ENCODE results near the gene COBLL1.

Gene COBLL1

GRCh38 chr2:164667566-164667965 is 174.1 kb downstream of the COBLL1 start:
- in situ Hi-C loops (cut with MboI; ENCODE audit: low pct_unique_long_range_greater_than_20kb, low sequenced_read_pairs): no loop called here
- no peak for DNase-seq

GRCh38 chr2:164664070-164664469 is 177.6 kb downstream of the COBLL1 start:
- no peak for DNase-seq
- in situ Hi-C loops (cut with MboI; ENCODE audit: low pct_unique_long_range_greater_than_20kb, low sequenced_read_pairs): no loop called here

DNA sequence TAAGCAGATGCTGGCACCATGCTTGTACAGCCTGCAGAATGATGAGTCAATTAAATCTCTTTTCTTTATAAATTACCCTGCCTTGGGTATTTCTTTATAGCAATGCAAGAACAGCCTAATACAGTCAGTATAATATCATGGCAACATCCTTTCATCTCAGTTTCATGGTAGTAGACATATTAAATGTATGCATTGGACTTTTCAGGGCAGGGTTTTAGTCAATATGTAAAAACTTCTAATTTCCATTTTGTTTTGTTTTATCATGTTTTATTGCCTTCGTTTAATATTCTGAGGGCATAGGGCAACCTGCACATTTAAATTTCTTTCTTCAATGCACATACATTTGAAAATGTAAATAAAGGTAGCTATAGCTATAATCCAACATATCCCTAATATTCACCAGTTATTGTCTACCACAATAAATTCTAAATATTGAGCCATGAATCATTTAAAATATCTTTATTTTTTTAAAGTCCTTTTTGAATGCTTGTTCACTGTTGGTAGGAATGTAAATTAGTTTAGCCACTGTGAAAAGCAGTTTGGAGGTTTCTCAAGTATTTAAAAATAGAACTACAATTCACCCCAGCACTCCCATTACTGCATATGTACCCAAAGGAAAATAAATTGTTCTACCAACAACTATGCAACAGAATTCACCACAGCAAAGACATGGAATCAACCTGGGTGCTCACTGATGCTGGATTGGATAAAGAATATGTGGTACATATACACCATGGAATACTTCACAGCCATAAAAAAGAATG is 178.6 kb downstream of the COBLL1 start:
- DNase-seq: no peak
- in situ Hi-C loops (cut with MboI; ENCODE audit: low pct_unique_long_range_greater_than_20kb, low sequenced_read_pairs): no loop called here

- in situ Hi-C loops (cut with MboI; ENCODE audit: low pct_unique_long_range_greater_than_20kb, low sequenced_read_pairs): no loop called here
These were observed 179.6 kb downstream of the COBLL1 start for GRCh38 chr2:164662066-164662465.

DNA sequence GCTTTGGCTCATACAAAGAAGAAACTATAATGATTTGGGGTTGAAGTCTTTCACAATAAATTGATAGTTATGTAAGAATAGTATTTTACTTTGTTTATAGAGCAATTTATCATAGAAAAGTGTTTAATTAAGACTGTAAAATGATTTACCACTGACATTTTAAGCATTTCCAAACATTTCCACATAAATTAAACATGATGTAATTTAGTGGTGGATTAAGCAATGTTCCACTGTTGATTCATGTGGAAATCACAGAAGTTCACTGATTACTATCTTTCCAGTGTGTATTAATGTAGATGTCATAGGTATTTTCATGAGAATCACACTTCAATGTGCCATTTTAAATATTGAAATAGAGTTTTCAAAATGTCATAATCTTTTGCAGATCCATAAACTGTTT is 180.3 kb downstream of the COBLL1 start:
- in situ Hi-C loops (cut with MboI; ENCODE audit: low pct_unique_long_range_greater_than_20kb, low sequenced_read_pairs): no loop called here
- no peak for DNase-seq

More at GRCh38 chr2:164662066-164662465, 179.6 kb downstream of the COBLL1 start:
- no peak for DNase-seq

DNA sequence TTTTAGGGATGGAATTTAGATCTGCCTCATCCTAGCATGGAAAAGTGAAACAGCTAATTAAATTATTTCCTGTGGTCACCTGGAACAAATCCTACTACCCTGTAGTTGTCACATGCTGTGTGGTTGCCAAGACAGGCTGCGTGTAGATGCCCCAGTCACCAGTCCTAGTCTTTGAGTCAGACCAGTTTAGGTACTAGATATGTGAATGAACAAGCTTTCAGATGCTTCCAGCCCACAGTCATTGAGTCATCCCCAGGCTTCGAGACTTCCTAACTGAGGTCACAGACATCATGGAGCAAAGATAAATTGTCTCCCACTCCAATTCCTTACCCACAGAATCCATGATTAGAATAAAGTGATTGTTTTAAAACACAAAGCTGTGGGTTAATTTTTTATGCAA is 184.5 kb downstream of the COBLL1 start:
- in situ Hi-C loops (cut with MboI; ENCODE audit: low pct_unique_long_range_greater_than_20kb, low sequenced_read_pairs): no loop called here
- DNase-seq: no peak

DNA sequence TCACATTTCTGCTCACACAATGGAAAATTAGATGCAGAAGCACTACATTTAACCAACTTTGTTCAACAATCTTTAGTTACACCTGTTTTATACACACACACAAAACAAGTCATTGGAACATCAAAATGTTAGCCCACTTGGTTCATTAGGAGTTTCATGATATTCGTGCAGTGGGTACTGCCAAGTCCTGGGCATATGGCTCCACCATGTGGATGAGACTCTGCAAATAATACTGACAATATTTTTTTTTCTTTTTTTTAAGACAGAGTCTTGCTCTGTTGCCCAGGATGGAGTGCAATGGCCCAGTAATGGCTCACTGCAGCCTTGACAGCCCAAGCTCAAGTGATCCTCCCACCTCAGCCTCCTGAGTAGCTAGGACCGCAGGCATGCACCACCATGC is 185.9 kb downstream of the COBLL1 start:
- DNase-seq: no peak
- in situ Hi-C loops (cut with MboI; ENCODE audit: low pct_unique_long_range_greater_than_20kb, low sequenced_read_pairs): no loop called here

- in situ Hi-C loops (cut with MboI; ENCODE audit: low pct_unique_long_range_greater_than_20kb, low sequenced_read_pairs): no loop called here
- no peak for DNase-seq
These were observed 186.3 kb downstream of the COBLL1 start for GRCh38 chr2:164655336-164655735.

DNA sequence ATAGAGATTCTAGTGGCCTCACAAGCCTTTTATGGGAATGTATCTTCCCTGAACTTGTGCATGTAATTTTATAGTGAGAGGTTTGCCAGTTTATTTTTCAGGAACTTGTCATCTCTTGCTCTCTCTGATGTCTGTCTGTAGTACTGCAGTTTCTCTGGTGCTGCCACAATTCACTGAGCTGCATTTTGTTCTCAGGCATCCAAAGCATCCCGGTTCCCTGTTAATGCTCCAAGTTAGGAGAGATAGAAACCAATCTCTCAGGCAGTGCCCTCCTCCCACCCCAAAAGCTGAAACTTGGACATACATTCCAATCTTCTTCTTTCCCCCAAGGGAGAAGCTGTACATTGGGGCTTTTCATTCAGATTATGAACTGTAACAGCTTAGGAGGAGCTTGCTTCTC is 190.3 kb downstream of the COBLL1 start:
- in situ Hi-C loops (cut with MboI; ENCODE audit: low pct_unique_long_range_greater_than_20kb, low sequenced_read_pairs): no loop called here
- no peak for DNase-seq

DNA sequence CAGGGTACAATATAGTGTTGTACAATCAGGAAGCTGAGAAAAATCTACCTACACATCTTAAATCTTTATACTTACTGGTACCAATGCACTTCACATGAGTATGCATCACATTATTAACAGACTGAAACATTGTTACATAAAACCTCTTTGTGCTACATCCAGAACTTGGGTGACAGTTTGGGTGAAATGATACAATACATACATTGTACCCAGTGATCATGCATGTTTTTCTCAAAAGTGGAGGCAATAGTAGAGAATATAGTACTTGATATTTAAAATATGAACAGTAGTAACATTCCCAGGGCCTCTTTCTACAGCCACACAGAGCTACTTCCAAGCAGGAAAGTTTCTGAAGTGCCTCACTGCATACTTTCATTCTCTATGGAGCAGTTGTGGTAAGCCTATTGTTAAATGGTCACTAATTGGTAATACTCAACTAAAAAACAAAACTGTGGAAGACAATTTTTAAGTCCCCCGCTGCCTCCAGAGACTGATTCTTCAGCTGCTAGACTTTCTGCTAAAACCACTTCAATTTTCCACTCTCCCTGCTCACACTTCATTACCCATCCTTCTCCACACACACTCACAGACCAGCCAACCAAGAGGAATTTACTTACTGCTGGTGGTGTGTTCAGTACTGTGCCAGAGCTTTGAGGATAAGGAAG is 197.5 kb downstream of the COBLL1 start:
- no peak for DNase-seq
- in situ Hi-C loops (cut with MboI; ENCODE audit: low pct_unique_long_range_greater_than_20kb, low sequenced_read_pairs): no loop called here

DNA sequence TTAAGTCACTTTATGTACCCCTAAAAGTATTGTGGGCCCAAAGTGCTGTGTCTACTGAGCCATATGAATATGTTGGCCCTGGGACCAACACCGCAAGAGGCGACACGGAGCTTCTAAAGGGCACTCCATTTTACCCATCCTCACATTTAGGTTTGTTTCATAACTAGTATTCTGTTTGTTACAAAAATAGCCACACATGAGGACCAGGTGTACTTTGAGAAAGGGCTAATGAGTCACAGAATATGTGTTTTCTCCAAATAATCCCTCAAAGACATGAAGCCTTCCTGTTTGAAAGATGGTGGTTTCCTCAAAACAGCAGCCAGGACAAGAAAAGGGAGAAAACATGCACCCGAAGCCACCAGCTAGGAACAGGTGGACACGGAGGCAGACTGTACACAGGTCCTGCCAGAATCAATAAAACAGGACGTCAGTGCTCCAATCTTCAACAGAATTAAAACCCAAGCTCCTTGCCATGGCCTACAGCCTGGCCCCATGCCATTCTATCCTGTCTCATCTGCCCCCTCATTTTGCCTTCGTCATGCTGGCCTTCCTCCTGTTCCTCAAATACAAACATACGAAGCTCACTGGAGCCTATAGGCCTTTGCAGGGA is 198.6 kb downstream of the COBLL1 start:
- in situ Hi-C loops (cut with MboI; ENCODE audit: low pct_unique_long_range_greater_than_20kb, low sequenced_read_pairs): no loop called here
- no peak for DNase-seq

DNA sequence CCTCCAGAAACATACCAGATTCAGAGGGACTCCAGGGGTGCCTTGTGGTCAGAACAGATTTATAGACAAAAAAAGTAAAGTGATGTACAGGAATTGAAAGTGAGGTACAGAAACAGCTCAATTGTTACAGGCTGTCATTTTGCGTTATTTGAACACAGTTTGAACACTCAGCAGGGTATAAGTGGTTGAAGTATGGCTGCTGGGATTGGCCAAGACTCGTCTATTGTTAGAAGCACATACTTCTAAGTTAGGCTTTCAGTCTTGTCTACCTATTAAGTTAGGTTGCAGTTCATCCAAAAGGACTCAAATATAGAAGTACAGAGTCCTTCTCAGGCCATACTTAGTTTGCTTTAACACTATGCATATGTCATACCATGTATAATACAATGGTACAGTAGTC is 199.4 kb downstream of the COBLL1 start:
- DNase-seq: no peak
- in situ Hi-C loops (cut with MboI; ENCODE audit: low pct_unique_long_range_greater_than_20kb, low sequenced_read_pairs): no loop called here

All from KBM-7 (cell line).